ENCODE data around the gene ARFGAP1.

The ARFGAP1 gene

GRCh38 chr20:63280929-63281545, 8.4 kb downstream of the ARFGAP1 start:
- DNase-seq = no peak

- no peak for DNase-seq
Observed at GRCh38 chr20:63281742-63282665, 9.4 kb downstream of the ARFGAP1 start.

- DNase-seq = no peak
Observed at GRCh38 chr20:63282946-63283345, 10.3 kb downstream of the ARFGAP1 start.

GRCh38 chr20:63283397-63284082, 10.9 kb downstream of the ARFGAP1 start:
- DNase-seq = no peak

GRCh38 chr20:63284083-63284440, 11.4 kb downstream of the ARFGAP1 start:
- DNase-seq = no peak

GRCh38 chr20:63284544-63284949, 11.9 kb downstream of the ARFGAP1 start:
- no peak for DNase-seq

- no peak for DNase-seq
Observed at GRCh38 chr20:63284981-63285524, 12.4 kb downstream of the ARFGAP1 start.

GRCh38 chr20:63285636-63286615, 13.3 kb downstream of the ARFGAP1 start:
- no peak for DNase-seq

GRCh38 chr20:63286781-63287696, 14.4 kb downstream of the ARFGAP1 start:
- DNase-seq = no peak

GRCh38 chr20:63287697-63288580, 15.3 kb downstream of the ARFGAP1 start:
- DNase-seq = no peak

- DNase-seq = no peak
Observed at GRCh38 chr20:63288581-63289251, 16.1 kb downstream of the ARFGAP1 start.

- no peak for DNase-seq
Observed at GRCh38 chr20:63289311-63290135, 16.9 kb downstream of the ARFGAP1 start.

- no peak for DNase-seq
Observed at GRCh38 chr20:63290136-63290676, 17.6 kb downstream of the ARFGAP1 start.

GRCh38 chr20:63290677-63291472, 18.3 kb downstream of the ARFGAP1 start:
- DNase-seq = peak; percentile 59

GRCh38 chr20:63291811-63292210, 19.2 kb downstream of the ARFGAP1 start:
- DNase-seq = no peak

GRCh38 chr20:63292292-63292701, 19.7 kb downstream of the ARFGAP1 start:
- no peak for DNase-seq

GRCh38 chr20:63292904-63293303, 20.3 kb downstream of the ARFGAP1 start, which contains the start of gene COL20A1:
Gene COL20A1 (plus strand): TSS chr20:63293186. CDS start chr20:63295108, 1,922 bp downstream.
- DNase-seq = no peak

Measured in eye (tissue), 1 donor.